DOHH2 (cell line): ENCODE data around the gene TIAM2.

Source experiments
- CTCF ChIP-seq: fragments of 200-600 bp; sonication (generic); IDR thresholded peaks from one replicate; pipeline ENCODE4 v1.5.1; 2014; ENCODE audit warnings: antibody characterized with exemption, mild to moderate bottlenecking, low read depth, low read length; ENCODE audit not compliant: poor library complexity, severe bottlenecking
- EZH2phosphoT487 ChIP-seq: fragments of 200-600 bp; sonication (generic); IDR thresholded peaks from 2 replicates; pipeline ENCODE4 v1.6.1; 2017; ENCODE audit warnings: borderline replicate concordance, mild to moderate bottlenecking, antibody characterized with exemption, low read length, moderate library complexity, mixed read lengths

- TF ChIP-seq CTCF (no peak), EZH2phosphoT487 (no peak)
These were observed 280.8 kb downstream of the TIAM2 start for GRCh38 chr6:155275808-155276480.
